ENCODE measurements around the gene PRKCI. TPM values are rescaled to one million over a fixed set of nuclear protein-coding genes. Genes with fewer than 3 reads are reported as not detected.
"Not testable (repeated sequence)": the region's sequence is repeated elsewhere in the genome, so short reads cannot be mapped to it uniquely, and the experiment has no call there.

Gene PRKCI
- total RNA-seq, 1 donor from 2014 or later = 32.4 TPM

DNA sequence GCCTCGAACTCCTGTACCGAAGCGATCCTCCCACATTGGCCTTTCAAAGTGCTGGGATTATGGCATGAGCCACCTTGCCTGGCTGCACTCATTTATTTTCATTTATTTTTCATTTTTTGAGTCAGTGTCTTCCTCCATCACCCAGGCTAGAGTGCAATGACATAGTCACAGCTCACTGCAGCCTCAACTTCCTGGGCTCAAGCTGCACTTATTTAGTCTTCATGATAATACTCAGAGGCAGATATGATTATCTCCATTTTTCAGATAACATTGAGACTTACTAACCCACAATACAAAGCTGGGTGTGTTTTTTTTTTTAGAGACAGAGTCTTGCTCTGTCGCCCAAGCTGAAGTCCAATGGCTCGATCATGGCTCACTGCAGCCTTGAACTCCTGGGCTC lies 10.0 kb downstream of the PRKCI start:
- H3K27me3 Mint-ChIP-seq (ENCODE audit: low read depth) = no peaks in the 10 kb centered on the region
- H3K27ac Mint-ChIP-seq = no peak overlapping the region
- intact Hi-C loops (cut with micrococcal nuclease) = no loop called here
- H3K36me3 Mint-ChIP-seq (ENCODE audit: low read depth) = peaks cover 14% of the 10 kb centered on the region
- no peak for DNase-seq (ENCODE audit: low spot score)
- no peaks in the 10 kb centered on the region for H3K9me3 Mint-ChIP-seq
- peaks cover 13% of the 10 kb centered on the region for H3K4me1 Mint-ChIP-seq (ENCODE audit: low read depth)
- no peak overlapping the region for H3K4me3 Mint-ChIP-seq (ENCODE audit: low read depth)

DNA sequence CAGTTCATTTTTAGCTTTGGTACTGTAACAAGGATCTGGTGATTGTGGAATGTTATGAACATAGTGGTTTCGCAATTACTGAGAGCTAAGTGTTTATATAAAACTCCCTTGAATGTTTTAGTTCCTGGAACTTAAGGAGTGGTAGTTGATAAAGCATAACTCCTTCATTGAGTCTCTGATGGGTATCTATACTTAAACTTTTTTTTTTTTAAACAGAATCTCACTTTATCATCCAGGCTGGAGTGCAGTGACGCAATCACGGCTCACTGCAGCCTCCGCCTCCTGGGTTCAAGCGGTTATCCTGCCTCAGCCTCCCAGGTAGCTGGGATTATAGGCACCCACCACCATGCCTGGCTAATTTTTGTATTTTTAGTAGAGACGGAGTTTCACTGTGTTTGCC lies 11.3 kb downstream of the PRKCI start:
- H3K36me3 Mint-ChIP-seq (ENCODE audit: low read depth) = peaks cover 18% of the 10 kb centered on the region
- no peaks in the 10 kb centered on the region for H3K9me3 Mint-ChIP-seq
- no peaks in the 10 kb centered on the region for H3K27me3 Mint-ChIP-seq (ENCODE audit: low read depth)
- no peak overlapping the region for H3K4me3 Mint-ChIP-seq (ENCODE audit: low read depth)
- intact Hi-C loops (cut with micrococcal nuclease) = no loop called here
- H3K27ac Mint-ChIP-seq = no peak overlapping the region
- no peak for DNase-seq (ENCODE audit: low spot score)
- peaks cover 10% of the 10 kb centered on the region for H3K4me1 Mint-ChIP-seq (ENCODE audit: low read depth)

DNA sequence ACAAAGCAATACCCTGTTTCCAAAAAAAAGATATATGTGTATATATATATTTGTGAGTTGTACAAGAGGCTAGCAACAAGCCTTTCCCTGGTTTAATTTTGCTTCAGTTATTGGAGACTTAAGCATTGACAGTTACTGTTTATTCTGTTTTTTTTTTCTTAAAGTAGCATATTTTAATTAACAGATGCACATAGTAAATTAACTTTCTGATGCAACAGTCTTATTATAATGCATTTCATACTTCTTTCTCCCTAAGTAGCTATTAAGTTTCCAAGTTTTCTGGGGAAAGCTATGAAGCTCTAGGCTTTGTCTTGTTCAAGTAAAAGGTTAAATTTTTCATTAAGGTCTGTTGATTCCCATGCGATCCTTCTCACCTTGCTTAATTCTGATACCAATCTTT lies 17.9 kb downstream of the PRKCI start:
- no peak for DNase-seq (ENCODE audit: low spot score)
- H3K27ac Mint-ChIP-seq = no peak overlapping the region
- H3K4me3 Mint-ChIP-seq (ENCODE audit: low read depth) = no peak overlapping the region
- H3K27me3 Mint-ChIP-seq (ENCODE audit: low read depth) = no peaks in the 10 kb centered on the region
- no peaks in the 10 kb centered on the region for H3K4me1 Mint-ChIP-seq (ENCODE audit: low read depth)
- H3K36me3 Mint-ChIP-seq (ENCODE audit: low read depth) = peaks cover 20% of the 10 kb centered on the region
- intact Hi-C loops (cut with micrococcal nuclease) = no loop called here
- no peaks in the 10 kb centered on the region for H3K9me3 Mint-ChIP-seq

DNA sequence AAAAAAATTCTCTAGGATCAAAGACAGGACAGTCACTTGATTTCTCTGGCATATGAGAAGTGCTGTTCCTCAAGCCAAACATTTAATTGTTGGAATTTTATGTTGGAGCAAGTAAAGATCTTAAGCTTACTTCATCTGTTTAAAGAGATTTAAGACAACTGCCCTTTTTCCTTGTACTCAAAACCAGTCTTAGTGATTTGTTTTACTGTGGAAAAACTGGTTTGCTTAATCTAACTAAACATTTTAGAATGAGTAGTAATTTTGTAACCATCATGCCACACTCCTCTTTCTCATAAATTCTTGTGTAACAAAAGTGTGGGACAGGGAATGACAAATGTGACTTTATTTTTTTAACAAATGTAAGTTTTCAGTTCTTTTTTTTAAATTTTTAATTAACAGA lies 18.4 kb downstream of the PRKCI start:
- H3K27me3 Mint-ChIP-seq (ENCODE audit: low read depth) = no peaks in the 10 kb centered on the region
- intact Hi-C loops (cut with micrococcal nuclease) = no loop called here

DNA sequence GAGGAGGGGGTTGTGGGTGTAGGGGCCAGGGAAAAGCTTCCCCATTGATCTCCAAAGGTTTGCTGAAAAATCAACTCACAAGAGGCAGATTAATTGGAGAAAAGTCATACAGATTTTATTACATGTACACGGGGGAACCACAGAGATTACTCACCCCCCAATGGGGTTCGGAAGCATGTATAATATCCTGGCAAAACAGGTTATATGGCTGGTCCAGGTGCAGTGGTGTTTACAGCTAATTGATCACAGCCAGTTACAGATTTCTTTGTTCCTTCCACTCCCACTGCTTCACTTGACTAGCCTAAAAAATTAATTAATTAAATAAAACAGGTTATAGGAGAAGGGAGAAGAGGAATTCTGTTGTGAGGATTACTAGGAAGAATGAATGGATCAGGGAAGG lies 22.4 kb downstream of the PRKCI start:
- no peak for DNase-seq (ENCODE audit: low spot score)
- Mint-ChIP-seq H3K27me3 (ENCODE audit: low read depth) (no peaks in the 10 kb centered on the region), H3K36me3 (ENCODE audit: low read depth) (peaks cover 15% of the 10 kb centered on the region)

More for the DNA sequence above, 18.4 kb downstream of the PRKCI start:
- no peaks in the 10 kb centered on the region for H3K4me1 Mint-ChIP-seq (ENCODE audit: low read depth)
- peaks cover 18% of the 10 kb centered on the region for H3K36me3 Mint-ChIP-seq (ENCODE audit: low read depth)
- no peaks in the 10 kb centered on the region for H3K9me3 Mint-ChIP-seq
- DNase-seq (ENCODE audit: low spot score) = no peak
- H3K4me3 Mint-ChIP-seq (ENCODE audit: low read depth) = no peak overlapping the region
- H3K27ac Mint-ChIP-seq = no peak overlapping the region

DNA sequence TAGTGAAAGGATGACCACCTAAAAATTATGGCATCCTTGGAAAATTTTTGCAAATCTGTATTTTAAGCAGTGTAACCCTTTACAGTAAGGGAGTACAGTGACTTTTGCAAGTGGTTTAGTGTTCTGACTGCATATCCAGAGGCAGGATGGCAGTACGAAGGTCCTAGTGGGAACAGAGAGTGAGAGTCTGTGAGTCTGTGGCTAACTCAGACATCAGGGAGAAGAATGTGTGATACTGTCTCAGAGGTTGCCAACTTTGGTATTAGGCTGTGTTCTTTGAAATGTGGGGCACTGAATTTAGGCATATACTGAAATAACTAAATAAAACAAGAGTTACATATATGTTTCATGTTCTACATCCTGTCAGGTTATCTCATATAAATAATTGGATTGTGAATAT lies 25.7 kb downstream of the PRKCI start:
- Mint-ChIP-seq H3K9me3 (peaks cover 2% of the 10 kb centered on the region), H3K27me3 (ENCODE audit: low read depth) (no peaks in the 10 kb centered on the region), H3K4me3 (ENCODE audit: low read depth) (no peak overlapping the region), H3K36me3 (ENCODE audit: low read depth) (peaks cover 16% of the 10 kb centered on the region), H3K27ac (no peak overlapping the region), H3K4me1 (ENCODE audit: low read depth) (peaks cover 7% of the 10 kb centered on the region)
- no peak for DNase-seq (ENCODE audit: low spot score)
- intact Hi-C loops (cut with micrococcal nuclease) = no loop called here

More for the DNA sequence above, 22.4 kb downstream of the PRKCI start:
- intact Hi-C loops (cut with micrococcal nuclease) = no loop called here
- H3K4me3 Mint-ChIP-seq (ENCODE audit: low read depth) = no peak overlapping the region
- H3K27ac Mint-ChIP-seq = no peak overlapping the region
- no peaks in the 10 kb centered on the region for H3K9me3 Mint-ChIP-seq
- peaks cover 7% of the 10 kb centered on the region for H3K4me1 Mint-ChIP-seq (ENCODE audit: low read depth)

DNA sequence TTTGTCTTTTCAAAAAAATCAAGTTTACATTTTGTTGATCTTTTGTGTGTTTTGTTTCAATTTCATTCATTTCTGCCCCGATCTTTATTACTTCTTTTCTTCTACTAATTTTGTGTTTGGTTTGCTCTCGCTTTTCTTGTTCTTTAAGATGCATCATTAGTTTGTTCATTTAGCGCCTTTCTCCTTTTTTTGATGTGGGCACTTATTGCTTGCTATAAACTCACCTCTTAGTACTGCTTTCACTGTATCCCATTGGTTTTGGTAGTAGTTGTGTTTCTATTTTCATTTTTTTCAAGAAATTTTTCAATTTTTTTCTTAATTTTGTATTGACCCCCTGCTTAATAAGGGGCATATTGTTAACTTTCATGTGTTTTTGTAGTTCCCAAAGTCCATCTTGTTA lies 34.4 kb downstream of the PRKCI start:
- intact Hi-C loops (cut with micrococcal nuclease) = loop anchor here (2.0 to 5.0 kb wide), 2 partner anchors 76 to 199 kb away; partner anchors contain the start of gene PHC3
- peak overlapping the region; percentile 54 for H3K27ac Mint-ChIP-seq
- peaks cover 37% of the 10 kb centered on the region for H3K4me1 Mint-ChIP-seq (ENCODE audit: low read depth)
- DNase-seq (ENCODE audit: low spot score) = no peak
- no peaks in the 10 kb centered on the region for H3K27me3 Mint-ChIP-seq (ENCODE audit: low read depth)
- peaks cover 58% of the 10 kb centered on the region for H3K36me3 Mint-ChIP-seq (ENCODE audit: low read depth)
- no peak overlapping the region for H3K4me3 Mint-ChIP-seq (ENCODE audit: low read depth)
- peaks cover 19% of the 10 kb centered on the region for H3K9me3 Mint-ChIP-seq

DNA sequence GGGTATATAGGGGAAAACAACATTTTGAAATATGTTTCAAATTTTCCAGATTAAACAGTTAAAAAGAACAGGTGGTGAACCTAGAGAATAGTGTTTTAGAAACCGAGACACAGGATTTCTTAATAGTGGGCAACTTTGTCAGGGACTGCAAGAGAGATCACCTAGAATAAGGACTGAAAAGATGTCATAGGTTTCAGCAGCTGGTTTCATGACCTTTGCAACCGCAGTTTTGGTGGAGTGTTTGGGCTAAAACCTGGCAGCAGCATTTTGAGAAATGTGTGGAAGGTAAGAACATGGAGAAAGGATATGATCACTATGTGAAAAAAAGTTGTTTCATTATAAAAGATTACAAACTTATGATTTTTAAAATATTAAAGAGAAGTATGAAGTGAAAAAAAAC lies 34.9 kb downstream of the PRKCI start:
- DNase-seq (ENCODE audit: low spot score) = no peak
- Mint-ChIP-seq H3K4me3 (ENCODE audit: low read depth) (no peak overlapping the region), H3K27me3 (ENCODE audit: low read depth) (no peaks in the 10 kb centered on the region), H3K27ac (peak overlapping the region; percentile 54), H3K9me3 (peaks cover 19% of the 10 kb centered on the region), H3K36me3 (ENCODE audit: low read depth) (peaks cover 58% of the 10 kb centered on the region), H3K4me1 (ENCODE audit: low read depth) (peaks cover 37% of the 10 kb centered on the region)
- intact Hi-C loops (cut with micrococcal nuclease) = loop anchor here (2.0 to 5.0 kb wide), 2 partner anchors 76 to 200 kb away; partner anchors contain the start of gene PHC3

DNA sequence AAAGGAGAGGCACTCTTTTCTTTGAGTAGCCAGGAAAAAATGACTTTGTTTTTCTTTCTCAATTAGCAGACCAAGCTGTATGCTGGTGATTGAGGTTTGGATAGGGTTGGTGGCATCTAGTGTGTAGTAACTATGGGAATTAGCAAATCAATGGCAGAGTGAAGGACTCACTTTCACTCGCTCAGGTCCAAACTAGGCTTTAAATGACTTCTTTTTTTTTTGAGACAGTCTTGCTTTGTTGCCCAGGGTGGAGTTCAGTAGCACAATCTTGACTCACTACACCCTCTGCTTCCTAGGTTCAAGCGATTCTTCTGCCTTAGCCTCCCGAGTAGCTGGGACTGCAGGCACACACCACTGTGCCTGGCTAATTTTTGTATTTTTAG lies 35.9 kb downstream of the PRKCI start:
- peaks cover 37% of the 10 kb centered on the region for H3K4me1 Mint-ChIP-seq (ENCODE audit: low read depth)
- DNase-seq (ENCODE audit: low spot score) = no peak
- H3K36me3 Mint-ChIP-seq (ENCODE audit: low read depth) = peaks cover 51% of the 10 kb centered on the region
- peak overlapping the region; percentile 80 for H3K27ac Mint-ChIP-seq
- H3K27me3 Mint-ChIP-seq (ENCODE audit: low read depth) = no peaks in the 10 kb centered on the region
- H3K4me3 Mint-ChIP-seq (ENCODE audit: low read depth) = no peak overlapping the region
- intact Hi-C loops (cut with micrococcal nuclease) = loop anchor here (1.0 to 5.0 kb wide), 3 partner anchors 19 to 201 kb away; no protein-coding TSS in a partner anchor
- peaks cover 16% of the 10 kb centered on the region for H3K9me3 Mint-ChIP-seq

DNA sequence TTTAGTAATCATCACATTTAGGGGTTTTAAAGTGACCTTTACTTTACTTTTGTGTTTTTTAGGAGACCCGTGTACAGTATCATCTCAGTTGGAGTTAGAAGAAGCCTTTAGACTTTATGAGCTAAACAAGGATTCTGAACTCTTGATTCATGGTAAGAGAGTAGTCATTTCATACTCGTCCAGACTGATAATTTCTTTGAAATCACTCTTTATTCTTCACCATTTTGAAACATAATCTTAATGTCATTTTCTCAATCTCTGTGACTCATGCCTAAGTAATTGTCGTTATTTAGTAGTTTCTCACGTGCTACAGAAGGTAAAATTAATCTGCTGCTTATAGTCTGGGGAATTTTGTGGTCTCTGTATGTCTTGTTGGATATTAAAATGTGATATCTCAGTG lies 37.7 kb downstream of the PRKCI start:
- Mint-ChIP-seq H3K27me3 (ENCODE audit: low read depth) (no peaks in the 10 kb centered on the region), H3K27ac (no peak overlapping the region), H3K4me3 (ENCODE audit: low read depth) (no peak overlapping the region), H3K36me3 (ENCODE audit: low read depth) (peaks cover 45% of the 10 kb centered on the region), H3K9me3 (peaks cover 16% of the 10 kb centered on the region), H3K4me1 (ENCODE audit: low read depth) (peaks cover 37% of the 10 kb centered on the region)
- no peak for DNase-seq (ENCODE audit: low spot score)
- intact Hi-C loops (cut with micrococcal nuclease) = loop anchor here (2.0 to 5.0 kb wide), 2 partner anchors 17 to 203 kb away; no protein-coding TSS in a partner anchor

DNA sequence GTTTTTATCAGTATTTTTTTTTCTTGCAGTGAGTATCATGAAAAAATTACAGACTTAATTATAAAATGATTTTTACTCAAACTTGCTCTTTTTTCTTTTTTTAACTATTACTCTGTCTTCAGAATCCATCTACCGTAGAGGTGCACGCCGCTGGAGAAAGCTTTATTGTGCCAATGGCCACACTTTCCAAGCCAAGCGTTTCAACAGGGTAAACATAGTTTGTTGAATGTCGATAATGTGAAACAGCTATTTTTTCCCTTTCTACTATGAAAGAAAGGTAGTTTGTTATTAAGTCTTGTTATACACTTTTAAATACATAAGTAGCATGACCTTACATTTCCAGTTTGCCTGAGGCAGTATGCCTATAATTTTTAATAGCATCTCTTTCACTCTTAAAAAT lies 45.6 kb downstream of the PRKCI start:
- peaks cover 2% of the 10 kb centered on the region for H3K4me1 Mint-ChIP-seq (ENCODE audit: low read depth)
- intact Hi-C loops (cut with micrococcal nuclease) = no loop called here
- H3K9me3 Mint-ChIP-seq = no peaks in the 10 kb centered on the region
- no peaks in the 10 kb centered on the region for H3K27me3 Mint-ChIP-seq (ENCODE audit: low read depth)
- no peak overlapping the region for H3K27ac Mint-ChIP-seq
- H3K36me3 Mint-ChIP-seq (ENCODE audit: low read depth) = peaks cover 19% of the 10 kb centered on the region
- no peak for DNase-seq (ENCODE audit: low spot score)
- H3K4me3 Mint-ChIP-seq (ENCODE audit: low read depth) = no peak overlapping the region

DNA sequence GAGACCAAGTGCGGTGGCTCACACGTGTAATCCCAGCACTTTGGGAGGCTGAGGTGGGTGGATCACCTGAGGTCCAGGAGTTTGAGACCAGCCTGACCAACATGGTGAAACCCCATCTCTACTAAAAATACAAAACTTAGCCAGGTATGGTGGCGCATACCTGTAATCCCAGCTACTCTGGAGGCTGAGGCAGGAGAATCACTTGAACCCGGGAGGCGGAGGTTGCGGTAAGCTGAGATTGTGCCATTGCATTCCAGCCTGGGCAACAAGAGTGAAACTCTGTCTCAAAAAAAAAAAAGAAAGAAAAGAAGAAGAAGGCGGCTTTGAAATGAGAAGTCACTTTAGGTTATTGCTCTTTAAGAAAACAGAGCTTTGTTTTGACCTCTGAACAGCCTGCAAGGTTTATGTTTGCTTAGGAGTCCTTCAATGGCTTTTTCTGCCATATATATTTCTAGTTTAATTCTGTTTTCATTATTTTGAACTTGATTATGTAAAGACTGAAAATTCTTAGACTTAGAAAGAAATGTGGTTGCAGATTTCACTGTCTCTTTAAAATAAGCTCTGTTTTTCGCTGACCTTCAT lies 47.5 kb downstream of the PRKCI start:
- H3K9me3 Mint-ChIP-seq; H3K4me1 Mint-ChIP-seq (ENCODE audit: low read depth); H3K4me3 Mint-ChIP-seq (ENCODE audit: low read depth); H3K27ac Mint-ChIP-seq; intact Hi-C loops (cut with micrococcal nuclease); H3K27me3 Mint-ChIP-seq (ENCODE audit: low read depth); DNase-seq (ENCODE audit: low spot score): not testable (repeated sequence)
- H3K36me3 Mint-ChIP-seq (ENCODE audit: low read depth) = peaks cover 26% of the 10 kb centered on the region

DNA sequence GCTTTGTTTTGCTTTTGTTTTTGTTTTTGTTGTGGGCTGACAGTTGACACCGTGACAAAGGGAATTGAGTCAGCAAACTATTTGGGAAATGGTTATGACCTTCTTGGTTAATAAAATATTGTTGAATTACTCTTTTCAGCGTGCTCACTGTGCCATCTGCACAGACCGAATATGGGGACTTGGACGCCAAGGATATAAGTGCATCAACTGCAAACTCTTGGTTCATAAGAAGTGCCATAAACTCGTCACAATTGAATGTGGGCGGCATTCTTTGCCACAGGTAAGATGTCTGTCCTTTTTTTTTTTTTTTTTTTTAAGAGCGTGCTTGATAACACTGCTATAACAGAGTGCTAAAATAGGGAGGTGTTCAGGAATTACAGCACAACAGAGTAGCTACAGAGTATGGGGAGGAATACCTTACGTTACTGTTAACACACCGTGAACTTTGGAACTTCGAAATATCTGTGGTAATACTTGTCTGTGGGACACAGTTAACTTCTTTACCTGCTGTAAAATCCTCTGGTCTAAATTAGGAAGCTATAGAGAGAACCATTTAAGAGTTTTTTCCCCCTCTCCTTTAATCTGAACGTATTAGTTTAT lies 48.2 kb downstream of the PRKCI start:
- Mint-ChIP-seq H3K27ac (no peak overlapping the region), H3K27me3 (ENCODE audit: low read depth) (no peaks in the 10 kb centered on the region), H3K36me3 (ENCODE audit: low read depth) (peaks cover 28% of the 10 kb centered on the region), H3K4me3 (ENCODE audit: low read depth) (no peak overlapping the region), H3K4me1 (ENCODE audit: low read depth) (peaks cover 5% of the 10 kb centered on the region), H3K9me3 (no peaks in the 10 kb centered on the region)
- no peak for DNase-seq (ENCODE audit: low spot score)
- intact Hi-C loops (cut with micrococcal nuclease) = no loop called here
